GM10266 (cell line): Measurements from ENCODE around the gene WFDC1.
A peak's percentile ranks its signal among the peaks of the same experiment; 100 is the strongest.

Experiments
- DNase-seq: peaks from one replicate; pipeline ENCODE4 v3.0.0; 2012; ENCODE audit errors: extremely low spot score
- TF ChIP-seq, protein P1 (sequence below): IDR thresholded peaks from 2 replicates; pipeline ENCODE4 v1.5.1; 2012; ENCODE audit warnings: mild to moderate bottlenecking, low read depth; ENCODE audit not compliant: control insufficient read depth, insufficient read depth; ENCODE audit errors: missing control alignments

Gene WFDC1

DNA sequence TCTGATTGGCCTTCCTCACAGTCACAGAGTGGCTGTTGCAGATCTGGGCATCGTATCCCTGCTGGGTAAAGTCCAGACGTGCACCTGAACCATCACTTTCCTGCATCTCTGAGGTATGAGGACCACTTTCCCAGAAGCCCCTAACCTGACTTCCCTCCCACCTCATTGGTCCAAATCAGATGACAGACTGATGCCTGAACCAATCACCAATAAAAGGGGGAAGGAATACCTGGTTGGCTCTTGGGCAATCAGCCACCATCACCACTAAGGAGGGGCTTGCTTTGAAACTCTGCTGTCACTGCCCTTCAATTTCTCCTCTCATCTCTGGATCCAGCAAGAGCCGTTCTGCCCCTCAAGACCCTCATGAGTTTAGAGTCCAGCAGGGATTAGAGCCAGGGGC, 13.6 kb upstream of the WFDC1 start:
- DNase-seq: peak; percentile 30
- TF ChIP-seq, protein P1, sequence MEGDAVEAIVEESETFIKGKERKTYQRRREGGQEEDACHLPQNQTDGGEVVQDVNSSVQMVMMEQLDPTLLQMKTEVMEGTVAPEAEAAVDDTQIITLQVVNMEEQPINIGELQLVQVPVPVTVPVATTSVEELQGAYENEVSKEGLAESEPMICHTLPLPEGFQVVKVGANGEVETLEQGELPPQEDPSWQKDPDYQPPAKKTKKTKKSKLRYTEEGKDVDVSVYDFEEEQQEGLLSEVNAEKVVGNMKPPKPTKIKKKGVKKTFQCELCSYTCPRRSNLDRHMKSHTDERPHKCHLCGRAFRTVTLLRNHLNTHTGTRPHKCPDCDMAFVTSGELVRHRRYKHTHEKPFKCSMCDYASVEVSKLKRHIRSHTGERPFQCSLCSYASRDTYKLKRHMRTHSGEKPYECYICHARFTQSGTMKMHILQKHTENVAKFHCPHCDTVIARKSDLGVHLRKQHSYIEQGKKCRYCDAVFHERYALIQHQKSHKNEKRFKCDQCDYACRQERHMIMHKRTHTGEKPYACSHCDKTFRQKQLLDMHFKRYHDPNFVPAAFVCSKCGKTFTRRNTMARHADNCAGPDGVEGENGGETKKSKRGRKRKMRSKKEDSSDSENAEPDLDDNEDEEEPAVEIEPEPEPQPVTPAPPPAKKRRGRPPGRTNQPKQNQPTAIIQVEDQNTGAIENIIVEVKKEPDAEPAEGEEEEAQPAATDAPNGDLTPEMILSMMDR: no peak

DNA sequence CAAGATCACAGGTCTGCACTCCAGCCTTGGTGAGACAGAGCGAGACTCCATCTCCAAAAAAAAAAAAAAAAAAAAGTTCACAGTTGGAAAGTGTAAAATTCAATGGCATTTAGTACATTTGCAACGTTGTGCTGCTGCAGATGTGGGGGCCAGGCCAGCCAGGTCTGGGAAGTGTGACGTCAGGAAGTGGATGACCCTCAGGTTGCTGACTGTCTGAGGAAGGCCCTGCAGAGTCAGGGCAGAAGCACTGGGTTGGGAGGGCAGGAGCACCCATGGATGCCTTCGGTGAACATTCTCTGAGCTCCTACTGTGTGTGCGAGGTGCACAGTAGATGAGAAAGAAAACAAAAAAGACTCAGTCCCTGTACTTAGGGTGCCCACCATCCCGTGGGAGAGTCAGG, 12.1 kb upstream of the WFDC1 start:
- TF ChIP-seq, protein P1: no peak
- DNase-seq: no peak

DNA sequence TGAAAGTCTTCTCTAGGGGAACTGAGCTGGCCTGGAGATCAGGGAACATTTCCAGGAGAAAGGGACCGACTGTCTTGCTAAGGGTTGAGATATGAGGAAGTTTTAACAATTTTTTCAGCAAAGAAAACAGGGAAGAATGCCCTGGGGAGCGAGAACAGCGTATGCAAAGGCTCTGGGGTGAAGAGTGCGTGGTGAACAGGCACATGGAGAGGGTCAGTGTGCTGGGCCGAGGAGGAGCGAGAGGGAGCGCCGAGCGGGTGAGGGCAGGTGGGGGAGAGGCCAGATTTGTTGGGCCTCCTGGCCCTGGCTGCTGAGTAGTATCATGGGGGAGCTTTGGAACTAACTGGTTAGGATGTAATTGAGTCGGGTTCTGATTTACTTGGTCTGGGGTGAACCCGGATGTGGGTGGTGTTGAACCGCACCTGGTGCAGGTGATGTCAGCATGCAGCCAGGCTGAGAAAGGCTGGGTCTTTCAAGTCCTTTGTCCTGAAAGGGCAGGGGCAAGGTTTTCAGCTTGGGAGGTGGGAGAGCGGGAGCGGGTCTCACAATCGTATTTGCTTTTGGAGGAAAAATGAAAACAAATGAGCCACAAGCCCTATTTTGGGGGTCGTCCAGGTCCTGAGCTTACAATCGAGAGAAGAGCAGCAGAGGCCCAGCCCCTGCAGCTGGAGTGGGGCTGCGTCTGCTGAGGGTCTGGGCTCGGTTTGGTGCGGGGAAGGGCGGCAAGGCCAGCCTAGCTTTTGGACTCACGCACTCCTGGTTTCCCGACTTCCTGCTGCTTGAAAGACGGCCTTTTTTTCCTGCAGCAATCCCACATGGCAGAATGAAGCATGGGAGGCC, 11.1 kb upstream of the WFDC1 start:
- TF ChIP-seq, protein P1: no peak
- no peak for DNase-seq

DNA sequence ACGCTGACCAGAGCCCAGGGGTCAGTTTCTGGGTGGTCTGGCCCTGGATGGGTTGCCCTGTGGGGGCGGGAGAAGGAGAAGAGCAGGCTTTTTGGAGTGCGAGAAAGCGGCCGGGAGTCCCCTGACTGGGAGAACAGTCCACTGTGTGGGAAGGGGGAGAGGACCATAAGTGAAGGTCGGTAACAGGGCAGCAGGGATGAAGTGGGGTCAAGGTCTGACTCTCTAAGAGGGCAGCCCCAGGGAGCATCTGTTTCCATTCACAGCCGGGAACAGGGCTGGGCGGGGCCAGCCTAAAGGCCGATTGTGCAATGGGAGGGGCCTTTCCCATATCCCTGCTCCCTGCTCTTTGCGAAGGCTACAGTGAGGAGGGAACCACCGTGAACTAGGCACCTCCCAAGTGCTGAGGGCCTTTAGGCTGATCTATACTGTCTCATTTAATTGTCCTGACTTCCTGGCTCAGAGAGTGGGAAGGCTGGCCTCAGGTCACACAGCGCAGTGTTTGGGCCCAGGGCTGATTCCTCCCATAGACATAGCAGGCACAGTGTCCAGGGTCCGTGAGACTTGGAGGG, 10.4 kb upstream of the WFDC1 start:
- TF ChIP-seq, protein P1: no peak
- DNase-seq: no peak

DNA sequence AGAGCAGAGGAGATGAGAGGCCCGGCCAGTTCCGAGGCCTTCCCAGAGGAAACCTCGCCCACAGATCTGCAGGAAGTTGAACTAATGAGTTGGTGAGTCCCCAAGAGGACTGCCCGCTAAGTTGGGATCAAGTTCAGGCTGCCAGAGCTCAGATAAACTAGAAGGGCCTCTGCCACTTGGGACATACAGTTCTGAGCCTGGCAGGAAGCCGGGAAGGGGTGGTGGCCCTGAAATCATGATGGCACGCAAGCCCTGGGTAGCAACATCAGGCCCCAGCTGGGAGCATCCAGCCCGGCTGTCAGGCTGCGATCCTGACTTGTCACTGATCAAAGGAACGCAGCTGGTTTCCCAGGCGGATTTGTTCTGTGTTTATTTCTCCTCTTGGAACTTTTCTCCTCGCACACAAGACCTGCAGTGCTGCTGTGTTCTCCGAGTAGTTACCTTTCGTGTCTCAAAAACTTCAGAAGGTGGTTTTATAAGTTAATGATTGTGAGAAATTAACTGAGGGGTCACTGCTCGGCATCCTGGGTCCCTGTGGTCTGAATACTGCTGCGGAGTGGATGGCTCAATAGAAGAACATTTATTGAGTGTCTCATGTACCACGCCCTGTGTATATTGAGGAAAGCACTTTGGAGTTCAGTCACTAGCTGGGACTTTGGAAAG, 8.0 kb upstream of the WFDC1 start:
- TF ChIP-seq, protein P1: no peak
- no peak for DNase-seq

DNA sequence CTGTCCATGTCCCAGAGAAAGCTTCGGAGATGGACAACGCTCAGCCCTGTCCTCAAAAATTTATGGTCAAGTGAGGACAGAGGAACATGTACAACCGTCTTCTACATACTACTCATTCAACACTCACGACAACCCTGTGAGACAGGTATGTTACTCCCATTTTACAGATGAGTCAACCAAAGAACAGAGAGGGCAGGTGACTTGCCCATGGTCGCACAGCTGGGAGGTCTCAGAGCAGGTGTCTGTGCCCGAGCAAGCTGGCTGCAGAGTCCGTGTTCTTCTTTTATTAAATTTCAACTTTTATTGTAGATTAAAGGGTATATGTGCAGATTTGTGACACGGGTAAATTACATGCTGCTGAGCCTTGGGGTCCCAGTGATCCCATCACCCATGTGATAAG, 5.8 kb upstream of the WFDC1 start:
- TF ChIP-seq, protein P1: no peak
- no peak for DNase-seq

DNA sequence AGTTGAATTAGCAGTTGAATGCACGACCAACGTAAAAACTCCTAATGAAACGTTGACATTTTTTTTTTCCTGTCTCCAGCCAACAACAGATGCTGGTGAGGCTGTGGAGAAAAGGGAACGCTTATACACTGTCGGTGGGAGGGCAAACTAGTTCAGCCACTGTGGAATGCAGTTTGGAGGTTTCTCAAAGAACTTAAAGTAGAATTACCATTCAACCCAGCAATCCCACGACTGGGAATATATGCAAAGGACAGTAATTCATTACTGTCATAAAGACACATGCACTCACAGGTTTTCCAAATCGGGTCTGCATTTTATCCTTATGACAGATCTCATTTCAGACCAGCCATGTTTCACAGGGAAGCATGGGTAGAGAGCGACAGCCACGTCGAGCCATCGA, 3.5 kb upstream of the WFDC1 start:
- DNase-seq: no peak
- TF ChIP-seq, protein P1: no peak
